Stomach smooth muscle (tissue), 2 donors: ENCODE data around the gene TARBP1.
"Not testable (repeated sequence)": the region's sequence is repeated elsewhere in the genome, so short reads cannot be mapped to it uniquely, and the experiment has no call there.

Experiments
- H3K27ac ChIP-seq: one replicate; pipeline ENCODE4 v1.7.0; 2013; ENCODE audit warnings: mild to moderate bottlenecking, low read length, inconsistent platforms
- H3K27me3 ChIP-seq, 2 donors: one replicate each; pipeline ENCODE4 v1.7.0; 2013; ENCODE audit warnings: low read length in 2 of 2; ENCODE audit not compliant: insufficient read depth in 2 of 2, control insufficient read depth in 1 of 2
- H3K36me3 ChIP-seq, 2 donors: one replicate each; pipeline ENCODE4 v1.7.0; 2013; ENCODE audit warnings: low read length in 2 of 2; ENCODE audit not compliant: control insufficient read depth in 2 of 2, insufficient read depth in 2 of 2
- H3K4me1 ChIP-seq: one replicate; pipeline ENCODE4 v1.7.0; 2013; ENCODE audit warnings: low read length; ENCODE audit not compliant: control insufficient read depth, insufficient read depth
- H3K4me3 ChIP-seq, 2 donors: one replicate each; pipeline ENCODE4 v1.7.0; 2013; ENCODE audit warnings: low read length in 2 of 2
- H3K9ac ChIP-seq, 2 donors: one replicate each; pipeline ENCODE4 v1.7.0; 2013; ENCODE audit warnings: low read length in 2 of 2, mild to moderate bottlenecking in 1 of 2
- H3K9me3 ChIP-seq, 2 donors: one replicate each; pipeline ENCODE4 v1.7.0; 2013; ENCODE audit warnings: low read length in 2 of 2; ENCODE audit not compliant: control insufficient read depth in 2 of 2
- donor health status: healthy.
- donor health status: Pancreatic carcinoma.

Gene TARBP1

DNA sequence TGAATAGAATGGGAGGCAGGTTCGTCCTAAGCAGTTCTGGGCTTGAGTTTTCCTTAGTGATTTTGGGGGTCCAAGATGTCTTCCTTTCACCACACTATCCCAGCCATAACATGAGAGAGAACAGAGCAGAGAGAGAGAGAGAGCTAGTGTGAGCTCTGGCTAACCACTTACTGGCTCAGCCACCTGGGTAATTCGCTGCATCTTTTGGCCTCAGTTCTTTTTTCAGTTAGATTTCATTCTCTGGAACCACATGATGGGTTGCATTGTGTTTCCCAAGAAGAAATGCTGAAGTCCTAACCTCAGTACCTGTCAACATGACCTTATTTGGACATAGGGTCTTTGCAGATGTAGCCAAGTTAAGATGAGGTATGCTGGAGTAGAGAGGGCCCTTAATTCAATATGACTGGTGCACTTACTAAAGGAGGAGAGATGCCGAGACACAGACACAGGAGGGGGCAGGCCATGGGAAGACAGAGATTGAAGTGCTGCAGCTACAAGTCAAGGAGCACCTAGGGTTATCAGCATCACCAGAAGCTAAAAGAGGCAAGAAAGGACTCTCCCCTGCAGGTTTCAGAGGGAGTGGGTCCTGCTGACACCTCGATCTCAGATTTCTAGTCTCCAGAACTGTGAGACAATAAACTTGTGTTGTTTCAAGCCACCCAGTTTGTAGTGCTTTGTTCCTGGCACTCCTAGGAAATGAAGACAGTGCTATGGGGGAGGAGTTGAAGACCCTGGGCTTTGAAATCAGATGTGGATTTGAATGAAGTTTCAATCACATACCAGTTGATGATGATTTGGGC, 26.2 kb upstream of the TARBP1 start:
- Histone ChIP-seq H3K27me3 (no peaks in the 10 kb centered on the region), H3K36me3 (no peaks in the 10 kb centered on the region), H3K9ac (no peak overlapping the region), H3K4me1 (peaks cover 12% of the 10 kb centered on the region), H3K9me3 (no peaks in the 10 kb centered on the region), H3K27ac (no peak overlapping the region), H3K4me3 (no peak overlapping the region)

DNA sequence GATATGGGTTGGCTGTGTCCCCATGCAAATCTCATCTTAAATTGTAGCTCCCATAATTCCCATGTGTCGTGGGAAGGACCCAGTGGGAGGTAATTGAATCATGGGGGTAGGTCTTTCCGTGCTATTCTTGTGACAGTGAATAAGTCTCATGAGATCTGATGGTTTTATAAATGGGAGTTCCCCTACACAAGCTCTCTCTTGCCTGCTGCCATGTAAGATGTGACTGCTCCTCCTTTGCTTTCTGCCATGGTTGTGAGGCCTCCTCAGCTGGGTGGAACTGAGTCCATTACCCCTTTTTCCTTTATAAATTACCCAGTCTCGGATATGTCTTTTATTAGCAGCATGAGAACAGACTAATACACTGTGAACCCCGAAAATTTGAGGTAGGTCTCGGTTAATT, 25.3 kb upstream of the TARBP1 start:
- H3K27me3 ChIP-seq, H3K9ac ChIP-seq, H3K9me3 ChIP-seq, H3K36me3 ChIP-seq, H3K4me3 ChIP-seq: not testable (repeated sequence)
- Histone ChIP-seq H3K4me1 (peaks cover 19% of the 10 kb centered on the region), H3K27ac (peak overlapping the region; percentile 18)

DNA sequence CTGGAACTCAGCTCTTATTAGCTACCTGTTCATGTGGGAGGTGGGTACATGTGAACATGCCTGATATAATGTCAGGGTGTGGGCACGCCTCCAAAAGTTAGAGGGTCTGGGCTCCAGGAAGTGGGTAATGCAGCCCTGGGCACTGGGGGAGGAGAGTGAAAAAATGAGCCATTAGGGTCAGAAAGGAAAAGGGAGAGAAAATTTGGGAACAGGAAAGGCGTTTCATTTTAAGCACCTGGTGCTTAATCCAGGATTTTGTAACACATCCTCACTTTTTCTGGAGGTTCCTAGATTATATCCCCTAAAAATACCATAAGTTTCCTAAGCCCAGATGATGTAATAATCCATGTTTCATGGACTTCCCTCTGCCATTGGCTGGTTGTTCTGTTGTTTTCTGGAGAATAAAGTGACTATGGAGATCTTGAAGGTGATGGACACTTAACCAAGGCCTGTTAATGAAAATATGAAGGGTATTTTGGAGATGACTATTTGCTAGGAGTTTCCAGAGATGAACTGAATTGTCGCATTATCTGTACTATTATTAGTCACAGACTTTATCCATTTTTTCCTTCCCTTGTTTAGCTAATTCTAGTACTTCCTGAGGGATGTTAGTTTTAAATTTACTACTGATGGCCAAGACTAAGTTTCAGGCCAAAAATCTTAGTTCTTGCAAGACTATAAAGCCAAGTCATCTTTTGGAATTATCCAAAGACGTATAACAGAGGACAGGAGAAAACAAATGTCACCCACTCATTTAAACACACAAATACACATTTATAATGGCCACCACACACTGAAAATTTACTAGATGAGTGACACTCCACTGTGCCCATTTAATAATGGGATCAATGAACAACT, 24.4 kb upstream of the TARBP1 start:
- H3K27ac ChIP-seq, result peak overlapping the region; percentile 18
- H3K9me3 ChIP-seq, result no peaks in the 10 kb centered on the region
- no peaks in the 10 kb centered on the region for H3K27me3 ChIP-seq
- H3K9ac ChIP-seq, result no peak overlapping the region
- no peak overlapping the region for H3K4me3 ChIP-seq
- no peaks in the 10 kb centered on the region for H3K36me3 ChIP-seq
- H3K4me1 ChIP-seq, result peaks cover 27% of the 10 kb centered on the region

DNA sequence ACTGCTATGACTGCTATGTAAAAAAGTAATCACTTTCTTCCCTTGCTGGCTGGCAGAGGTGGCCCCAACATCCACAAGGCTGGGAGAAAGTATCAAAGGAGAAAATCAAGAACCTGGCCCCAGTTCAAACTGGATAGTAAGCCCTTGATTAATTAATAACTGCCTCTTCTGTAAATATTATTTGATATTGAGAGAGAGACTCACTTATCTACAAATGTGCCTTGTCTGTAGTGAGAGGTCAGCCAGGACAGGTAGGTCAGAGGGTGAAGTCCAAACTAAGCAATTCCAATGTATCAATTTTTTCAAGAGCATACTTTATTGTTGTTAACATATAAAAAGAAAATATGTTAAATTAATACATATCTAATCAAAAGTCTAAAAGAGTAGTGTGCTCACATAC, 23.8 kb upstream of the TARBP1 start:
- H3K36me3 ChIP-seq, result no peaks in the 10 kb centered on the region

DNA sequence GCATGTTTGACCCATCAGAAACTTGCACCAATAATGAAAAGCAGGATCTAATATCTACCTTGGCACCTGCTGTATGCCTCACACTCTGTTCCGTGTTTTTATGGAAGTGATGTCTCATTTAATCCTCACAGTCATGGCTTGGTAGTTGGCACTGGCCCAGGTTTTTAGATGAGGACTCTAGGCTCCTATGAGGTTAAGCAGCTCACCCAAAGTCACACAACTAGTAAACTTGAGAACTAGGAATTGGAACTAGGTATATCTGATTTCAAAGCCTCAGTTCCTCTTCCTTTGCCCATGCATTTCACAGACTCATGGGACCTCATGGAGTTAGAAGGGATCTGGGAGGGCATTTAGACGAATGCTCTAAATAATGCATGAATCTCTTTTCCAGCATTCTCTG, 21.3 kb upstream of the TARBP1 start:
- peaks cover 30% of the 10 kb centered on the region for H3K4me1 ChIP-seq
- H3K36me3 ChIP-seq, result no peaks in the 10 kb centered on the region
- peak overlapping the region in 1 of 2 donors; percentile 64 for H3K4me3 ChIP-seq
- H3K27me3 ChIP-seq, result no peaks in the 10 kb centered on the region
- peak overlapping the region in 1 of 2 donors; percentile 76 for H3K9ac ChIP-seq
- peak overlapping the region; percentile 97 for H3K27ac ChIP-seq
- no peaks in the 10 kb centered on the region for H3K9me3 ChIP-seq

More for the DNA sequence above, 23.8 kb upstream of the TARBP1 start:
- Histone ChIP-seq H3K27me3 (no peaks in the 10 kb centered on the region), H3K9me3 (no peaks in the 10 kb centered on the region), H3K4me3 (no peak overlapping the region), H3K27ac (no peak overlapping the region), H3K9ac (peak overlapping the region in 1 of 2 donors; percentile 13), H3K4me1 (peaks cover 29% of the 10 kb centered on the region)

DNA sequence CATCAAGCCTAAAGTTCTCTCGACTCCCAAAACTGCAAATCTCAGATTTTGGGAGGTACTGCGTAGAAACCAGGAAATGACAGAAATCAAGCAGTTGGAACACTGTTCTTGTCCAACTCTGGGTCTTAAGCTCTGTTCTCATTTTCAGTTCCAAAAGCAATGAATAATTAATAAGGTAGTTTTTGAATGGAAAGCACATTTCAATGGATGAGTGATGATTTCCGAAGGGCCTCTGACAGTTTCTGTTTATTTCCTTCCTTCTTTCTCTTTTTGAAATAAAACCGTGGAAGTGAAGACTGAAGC, 20.9 kb upstream of the TARBP1 start:
- peak overlapping the region in 1 of 2 donors; percentile 64 for H3K4me3 ChIP-seq
- no peaks in the 10 kb centered on the region for H3K36me3 ChIP-seq
- H3K9me3 ChIP-seq, result no peaks in the 10 kb centered on the region
- no peaks in the 10 kb centered on the region for H3K27me3 ChIP-seq
- peaks cover 34% of the 10 kb centered on the region for H3K4me1 ChIP-seq
- peak overlapping the region in 1 of 2 donors; percentile 76 for H3K9ac ChIP-seq
- H3K27ac ChIP-seq, result peak overlapping the region; percentile 97

DNA sequence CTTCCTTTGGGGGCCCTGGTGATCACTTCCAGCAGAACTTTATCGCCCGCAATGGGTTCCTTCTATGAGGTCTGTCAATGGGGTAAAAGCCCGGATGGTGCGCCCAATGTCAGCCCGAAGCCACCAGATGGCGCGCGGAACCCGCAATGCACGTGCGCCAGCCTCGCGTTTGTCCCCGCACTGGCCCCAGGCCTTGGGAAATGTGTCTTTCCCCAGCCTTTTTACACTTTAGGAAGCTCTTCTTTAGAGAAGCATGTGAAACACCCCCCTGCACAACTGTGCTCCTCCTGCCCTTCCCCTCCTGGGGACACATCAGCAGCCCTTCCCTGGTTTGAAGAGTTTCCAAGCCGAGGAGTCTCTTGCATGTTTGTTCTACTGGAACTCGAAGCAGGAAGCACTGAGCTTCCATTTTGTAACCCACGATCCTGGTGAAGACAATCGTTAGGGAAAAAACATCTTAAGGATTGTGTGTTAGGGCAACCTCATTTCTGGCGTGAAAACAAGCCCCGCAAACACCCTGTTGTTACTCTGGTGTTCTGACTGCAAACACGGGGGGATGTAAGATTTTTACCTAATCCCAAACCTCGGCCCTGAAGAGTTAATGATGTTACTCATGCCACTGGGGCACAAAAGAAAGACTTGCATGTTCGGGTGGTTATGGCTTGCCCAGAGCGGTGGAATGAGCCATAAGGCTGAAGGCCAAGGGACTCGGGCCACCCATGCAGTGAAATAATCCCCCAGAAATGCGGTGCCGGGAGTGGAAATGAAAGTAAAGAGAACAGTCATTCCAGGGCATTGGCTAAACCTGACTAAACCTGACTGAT, 20.4 kb upstream of the TARBP1 start:
- no peaks in the 10 kb centered on the region for H3K27me3 ChIP-seq
- H3K9ac ChIP-seq, result peak overlapping the region; percentile 53 to 76
- H3K4me3 ChIP-seq, result peak overlapping the region; percentile 28 to 64
- H3K27ac ChIP-seq, result peak overlapping the region; percentile 97
- H3K36me3 ChIP-seq, result no peaks in the 10 kb centered on the region
- H3K4me1 ChIP-seq, result peaks cover 35% of the 10 kb centered on the region
- no peaks in the 10 kb centered on the region for H3K9me3 ChIP-seq

DNA sequence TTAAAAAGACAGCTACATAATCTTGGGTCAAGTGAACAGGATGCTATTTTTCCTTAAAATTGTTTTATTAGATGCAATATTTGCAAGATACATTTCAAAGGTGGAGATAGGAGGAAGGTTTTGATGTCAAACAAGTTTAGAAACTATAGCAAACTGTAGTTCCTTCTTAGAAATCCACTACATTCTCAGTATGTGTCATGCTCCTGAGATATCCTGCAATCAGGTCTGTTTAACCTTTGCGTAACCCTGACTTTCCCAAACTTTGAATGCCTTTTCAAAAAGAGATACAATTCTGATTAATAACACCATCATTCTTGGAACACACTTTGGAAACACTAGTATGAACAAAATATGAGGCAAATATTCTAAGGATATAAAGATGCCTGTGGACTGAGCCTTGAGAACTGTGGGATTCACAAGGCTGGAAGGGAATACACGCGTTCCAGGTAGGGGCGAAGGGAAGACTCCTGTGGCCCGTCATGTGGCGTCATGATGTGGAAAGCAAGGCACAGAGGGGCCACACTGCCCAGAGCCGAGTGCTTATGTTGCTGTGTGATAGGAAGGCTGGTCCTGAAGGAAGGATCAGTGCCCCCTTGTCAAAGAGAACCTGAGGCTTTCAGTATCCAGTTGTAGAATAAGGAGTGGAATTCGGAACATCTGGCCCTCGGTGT, 19.6 kb upstream of the TARBP1 start:
- peak overlapping the region; percentile 53 to 76 for H3K9ac ChIP-seq
- no peaks in the 10 kb centered on the region for H3K27me3 ChIP-seq
- H3K4me3 ChIP-seq, result peak overlapping the region in 1 of 2 donors; percentile 64
- H3K36me3 ChIP-seq, result no peaks in the 10 kb centered on the region
- H3K9me3 ChIP-seq, result no peaks in the 10 kb centered on the region
- peaks cover 35% of the 10 kb centered on the region for H3K4me1 ChIP-seq
- peak overlapping the region; percentile 97 for H3K27ac ChIP-seq

DNA sequence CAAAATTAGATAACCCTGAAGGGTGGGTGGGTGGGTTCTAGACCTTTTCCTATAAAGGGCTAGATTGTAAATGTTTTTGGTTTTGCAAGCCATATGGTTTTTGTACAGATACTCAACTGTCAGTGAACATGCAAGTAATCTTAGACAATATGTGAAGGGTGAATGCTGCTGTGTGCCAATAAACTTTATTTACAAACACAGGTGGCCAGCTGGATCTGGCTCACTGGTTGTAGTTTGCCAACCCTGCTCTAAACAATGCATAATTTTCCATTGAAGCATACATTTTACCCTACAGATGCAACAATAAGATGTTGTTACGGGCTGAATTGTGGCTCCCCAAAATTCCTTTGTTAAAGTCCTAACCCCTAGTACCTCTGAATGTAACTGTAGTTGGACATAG, 18.6 kb upstream of the TARBP1 start:
- H3K9ac ChIP-seq, result no peak overlapping the region
- H3K36me3 ChIP-seq, result no peaks in the 10 kb centered on the region
- H3K4me1 ChIP-seq, result peaks cover 35% of the 10 kb centered on the region
- no peaks in the 10 kb centered on the region for H3K27me3 ChIP-seq
- no peak overlapping the region for H3K4me3 ChIP-seq
- H3K9me3 ChIP-seq, result no peaks in the 10 kb centered on the region
- no peak overlapping the region for H3K27ac ChIP-seq
